HepG2 (cell line): ENCODE results near the gene JMJD4.

Source experiments
- POLR2A ChIP-seq, 2 experiments: IDR thresholded peaks; 2 replicates each; pipeline ENCODE4 v1.6.1; 2011; ENCODE audit warnings: low read depth in 2 of 2, low read length in 2 of 2, mild to moderate bottlenecking in 1 of 2, moderate library complexity in 1 of 2; ENCODE audit not compliant: insufficient read depth in 1 of 2
- SUZ12 ChIP-seq: fragments of 150-350 bp; IDR thresholded peaks from 2 replicates; pipeline ENCODE4 v1.6.1; 2014; ENCODE audit warnings: low read depth, low read length
- ZNF724P ChIP-seq: sonication (generic); formaldehyde crosslinking; IDR thresholded peaks from 2 replicates; pipeline ENCODE4 v1.8.0; 2022; ENCODE audit warnings: missing genetic modification reagents, borderline replicate concordance

DNA sequence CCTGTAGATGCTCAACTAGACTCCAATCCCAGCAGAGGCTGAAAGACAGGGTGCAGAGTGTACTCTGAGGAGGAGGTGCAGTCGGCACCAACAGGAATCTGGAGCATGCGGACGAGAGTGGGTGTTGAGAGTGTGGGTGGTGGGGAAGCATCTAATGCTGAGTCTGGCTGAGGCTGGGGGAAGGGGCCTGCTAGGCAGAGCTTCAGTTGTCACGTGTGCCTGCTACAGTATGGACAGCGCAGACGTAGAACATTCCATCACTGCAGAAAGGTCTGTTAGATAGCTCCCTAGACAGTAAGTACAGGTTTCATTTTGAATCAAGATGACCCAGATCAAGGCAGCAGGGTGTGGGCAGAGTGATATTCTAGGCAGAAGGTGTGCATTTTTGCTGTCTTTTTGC is 23.3 kb upstream of the JMJD4 start:
- TF ChIP-seq SUZ12 (no peak), ZNF724P (CRISPR knock-in tag) (no peak), POLR2A (IDR thresholded peaks at IDR 0.05; ENCODE audit: insufficient read depth in 1 of 2, low read depth in 2 of 2, low read length in 2 of 2) (no peak)
